SKM-1 treated with dmso at 0.1 percent for 144 hours (cell line): ENCODE data around the gene MBNL2.

ENCODE experiments used
- DNase-seq: peaks from one replicate; lab custom pipeline; 2025; ENCODE audit not compliant: unreplicated experiment; lab: John Stamatoyannopoulos, UW

MBNL2 gene

DNA sequence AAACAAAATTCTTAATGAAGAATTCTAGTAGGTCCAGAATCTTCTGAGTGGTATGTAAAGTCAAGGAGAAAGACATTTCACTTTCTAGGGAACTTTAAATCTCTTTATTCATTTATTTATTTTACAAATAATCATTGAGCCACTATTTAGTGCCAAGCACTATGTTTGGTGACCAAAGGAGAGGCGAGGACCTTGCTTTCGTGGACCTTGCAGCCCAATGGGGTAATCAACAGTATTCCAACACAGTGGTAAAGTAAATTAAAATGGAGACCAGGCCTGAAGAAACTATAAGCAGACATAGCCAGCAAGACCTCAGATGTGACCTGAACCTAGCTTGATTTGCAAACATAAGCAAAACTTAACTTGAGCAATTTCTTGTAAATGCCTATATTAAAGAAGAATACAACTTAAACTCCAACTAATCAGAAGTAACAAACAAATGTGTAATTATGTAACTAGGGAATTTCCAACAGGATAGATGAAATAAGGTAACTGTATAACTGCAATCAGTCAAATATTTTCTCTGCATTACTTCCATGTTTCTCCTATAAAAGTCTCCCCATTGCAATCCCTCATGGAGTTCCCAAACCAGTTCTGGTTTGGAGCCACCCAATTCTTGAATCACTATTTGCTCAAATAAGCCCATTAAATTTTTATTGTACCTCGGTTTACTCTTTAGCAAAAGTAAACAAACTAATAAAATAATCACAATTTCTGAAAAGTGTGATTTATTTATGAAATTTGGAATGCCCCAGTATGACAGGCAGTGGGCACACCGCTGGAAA lies 67.6 kb downstream of the MBNL2 start:
- no peak for DNase-seq

DNA sequence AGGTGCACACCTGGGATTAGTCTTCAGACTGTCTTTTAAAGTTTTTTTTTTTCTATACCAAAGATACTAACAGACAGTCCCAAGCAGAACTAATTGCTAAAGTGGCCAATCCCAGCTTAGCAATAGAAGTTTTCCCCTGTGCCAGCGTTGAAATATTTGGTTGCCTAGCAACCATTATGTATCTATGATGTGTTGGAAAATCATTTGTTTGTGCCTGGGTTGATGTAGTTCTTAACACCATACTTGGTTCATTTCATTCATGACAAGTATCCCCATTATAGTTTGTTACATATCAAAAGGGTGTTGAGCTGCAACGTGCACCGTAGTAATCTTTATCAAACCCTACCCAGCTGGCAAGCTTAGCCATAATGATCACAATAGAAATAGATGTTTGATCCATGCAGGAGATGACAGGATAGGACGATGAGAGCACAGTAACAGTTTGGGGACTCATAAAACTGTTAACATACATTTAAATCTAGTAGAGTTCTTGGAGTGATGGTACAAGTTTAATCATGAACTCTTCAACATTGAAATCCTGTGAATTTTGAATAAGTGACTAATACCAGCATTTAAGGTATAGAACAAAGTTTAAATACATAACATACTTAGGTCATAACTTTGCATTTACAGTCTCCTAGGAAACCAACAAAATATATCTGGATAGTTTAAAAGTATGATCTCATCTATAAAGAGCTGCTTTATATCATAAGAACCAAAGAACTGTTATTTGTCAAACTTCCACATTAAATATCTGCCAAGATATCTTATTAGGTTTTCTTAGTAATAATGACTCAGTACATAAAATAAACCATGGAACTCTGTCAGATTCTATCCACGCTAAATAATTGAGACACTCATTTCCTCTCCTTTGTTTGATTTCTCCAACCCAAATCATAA lies 73.4 kb downstream of the MBNL2 start:
- DNase-seq, result no peak

DNA sequence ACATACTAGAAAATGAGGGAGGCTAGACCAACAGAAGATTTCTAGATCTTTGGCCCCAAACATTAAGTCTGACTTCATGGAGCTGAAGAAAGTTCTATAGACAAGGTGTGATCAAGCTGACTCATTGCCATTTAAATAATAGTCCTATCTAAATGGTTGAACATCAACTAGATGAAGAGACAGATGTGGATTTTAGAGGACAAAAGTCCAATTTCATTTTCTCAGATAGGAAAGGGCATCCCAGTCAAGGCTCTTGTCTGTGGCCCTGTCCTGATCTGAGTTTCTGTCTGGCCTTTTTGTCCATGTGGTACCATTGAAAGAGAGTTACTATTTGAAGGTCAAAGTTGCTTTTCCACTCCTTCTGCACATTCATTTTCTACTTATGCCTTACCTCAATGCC lies 74.6 kb downstream of the MBNL2 start:
- no peak for DNase-seq

DNA sequence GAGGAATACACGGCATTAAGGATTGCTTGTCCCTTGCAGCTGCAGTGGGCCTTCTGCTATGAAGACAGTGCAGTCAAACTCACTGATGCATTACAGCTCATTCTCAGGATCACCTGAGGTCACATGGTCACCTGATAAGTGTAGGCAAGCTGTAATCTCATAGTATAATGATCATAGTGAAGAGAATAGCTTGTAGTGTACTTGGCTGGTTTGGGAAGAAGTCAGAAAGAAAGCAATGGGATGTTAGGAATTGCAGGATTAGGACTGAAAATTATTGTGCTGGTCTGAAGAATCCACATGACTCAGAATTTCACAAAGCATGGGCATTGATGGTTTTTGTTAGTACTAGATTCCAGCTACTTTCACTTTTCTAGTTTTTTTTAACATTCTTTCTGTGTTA lies 76.7 kb downstream of the MBNL2 start:
- no peak for DNase-seq

DNA sequence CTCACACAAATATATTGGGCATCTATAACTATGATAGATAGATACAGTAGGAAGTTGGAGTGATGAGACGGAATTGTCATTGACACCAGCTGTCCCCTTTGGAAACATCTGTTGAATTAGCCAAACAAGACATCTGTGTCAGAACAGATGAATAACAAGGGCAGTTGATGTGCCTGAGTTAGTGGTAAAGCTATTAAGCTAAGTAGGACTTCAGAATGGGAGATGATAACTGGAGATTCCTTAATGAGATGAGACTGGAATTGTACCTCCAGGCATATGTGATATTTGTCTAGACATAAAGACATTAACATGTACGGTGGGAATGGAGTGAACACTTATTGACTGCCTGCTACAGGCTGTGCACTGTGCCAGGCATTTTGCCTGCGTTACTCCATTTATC lies 78.7 kb downstream of the MBNL2 start:
- DNase-seq, result no peak

DNA sequence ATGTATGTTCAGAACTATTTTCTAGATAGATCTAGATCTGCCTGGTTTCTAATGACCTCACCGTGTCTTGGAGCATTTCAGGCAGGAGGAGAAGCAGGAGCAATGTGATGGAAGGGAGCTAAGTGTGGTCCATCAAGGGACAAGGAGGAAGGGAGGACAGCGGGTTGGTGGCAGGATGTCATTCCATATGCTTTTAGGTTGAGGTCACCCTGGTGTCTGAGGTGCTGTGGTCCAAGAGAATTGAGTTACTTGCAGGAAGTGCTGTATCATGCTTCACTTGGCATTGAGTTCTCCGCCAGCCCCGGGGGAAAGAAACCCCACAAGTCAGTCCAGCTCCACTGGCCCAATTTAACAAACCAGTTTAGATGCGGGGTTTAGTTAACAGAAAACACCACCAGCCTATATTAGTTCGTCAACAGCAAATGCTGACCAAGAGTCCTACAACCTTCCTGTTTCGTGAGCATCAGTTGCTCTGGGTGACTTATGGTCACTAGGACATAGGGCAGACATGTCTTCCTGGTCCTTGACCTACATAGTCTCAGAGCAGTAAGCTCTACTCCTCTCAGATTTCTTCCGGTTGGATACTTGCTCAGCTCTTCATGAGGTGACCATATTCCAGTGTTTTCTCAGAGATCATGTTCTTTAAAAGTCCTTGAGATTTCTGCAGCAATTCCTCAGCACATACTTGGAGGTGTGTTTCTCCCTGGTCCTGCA lies 79.4 kb downstream of the MBNL2 start:
- no peak for DNase-seq

DNA sequence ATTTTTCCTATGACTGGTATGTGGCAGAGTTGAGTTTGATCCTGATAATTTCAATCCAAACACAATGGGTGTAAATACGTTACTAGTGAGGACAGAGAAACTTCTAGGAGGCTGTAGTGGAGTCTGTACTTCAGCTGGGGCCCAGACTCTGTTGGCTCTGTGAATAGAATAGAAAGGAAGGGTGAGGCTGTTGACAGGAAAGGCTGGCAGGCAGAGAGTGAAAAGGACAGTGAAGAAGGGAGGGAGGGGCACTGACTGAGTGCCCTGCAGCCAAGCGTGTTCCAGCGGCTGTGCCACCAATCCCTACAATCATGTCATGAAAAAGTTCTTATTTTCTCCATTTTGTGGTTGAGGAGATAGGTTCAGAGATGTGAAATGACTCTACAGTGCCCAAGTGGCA lies 80.5 kb downstream of the MBNL2 start:
- DNase-seq, result no peak

DNA sequence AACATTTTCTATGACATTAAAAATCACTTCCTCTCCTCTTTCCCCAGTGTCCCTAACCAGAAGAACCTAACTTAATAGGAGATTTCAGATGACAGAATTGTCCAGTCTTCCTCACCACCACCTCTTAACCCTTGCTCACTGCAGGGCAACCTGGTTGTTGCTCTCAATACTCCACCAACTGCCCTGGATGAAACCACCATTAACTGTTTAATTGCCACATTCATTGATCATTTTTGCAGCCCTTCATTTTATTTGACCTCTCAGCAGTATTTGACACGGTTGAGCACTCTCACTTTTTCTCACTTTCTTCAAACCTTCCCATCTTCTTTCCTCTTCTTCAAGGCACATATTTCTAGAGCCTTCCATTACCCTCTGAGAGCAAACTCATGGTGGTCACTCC lies 84.0 kb downstream of the MBNL2 start:
- no peak for DNase-seq

DNA sequence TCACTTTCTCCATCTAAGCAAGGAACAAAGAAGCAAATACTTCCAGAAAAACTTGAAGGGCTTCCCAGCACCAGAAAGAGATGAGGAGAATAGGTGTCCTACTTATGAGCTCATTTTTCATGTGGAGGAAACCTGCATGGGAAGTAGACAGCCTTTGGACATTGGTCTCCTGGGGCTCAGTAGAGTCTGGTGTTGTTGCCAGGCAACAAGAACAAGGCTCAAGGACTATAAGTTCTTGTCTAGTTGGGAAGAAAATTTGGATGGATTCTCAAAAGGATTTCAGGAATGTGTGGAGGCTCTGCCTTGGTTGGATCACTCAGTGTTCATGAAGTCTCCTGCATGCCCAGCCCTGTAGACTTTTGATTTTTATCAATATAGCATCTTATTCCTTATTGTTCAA lies 84.5 kb downstream of the MBNL2 start:
- no peak for DNase-seq

DNA sequence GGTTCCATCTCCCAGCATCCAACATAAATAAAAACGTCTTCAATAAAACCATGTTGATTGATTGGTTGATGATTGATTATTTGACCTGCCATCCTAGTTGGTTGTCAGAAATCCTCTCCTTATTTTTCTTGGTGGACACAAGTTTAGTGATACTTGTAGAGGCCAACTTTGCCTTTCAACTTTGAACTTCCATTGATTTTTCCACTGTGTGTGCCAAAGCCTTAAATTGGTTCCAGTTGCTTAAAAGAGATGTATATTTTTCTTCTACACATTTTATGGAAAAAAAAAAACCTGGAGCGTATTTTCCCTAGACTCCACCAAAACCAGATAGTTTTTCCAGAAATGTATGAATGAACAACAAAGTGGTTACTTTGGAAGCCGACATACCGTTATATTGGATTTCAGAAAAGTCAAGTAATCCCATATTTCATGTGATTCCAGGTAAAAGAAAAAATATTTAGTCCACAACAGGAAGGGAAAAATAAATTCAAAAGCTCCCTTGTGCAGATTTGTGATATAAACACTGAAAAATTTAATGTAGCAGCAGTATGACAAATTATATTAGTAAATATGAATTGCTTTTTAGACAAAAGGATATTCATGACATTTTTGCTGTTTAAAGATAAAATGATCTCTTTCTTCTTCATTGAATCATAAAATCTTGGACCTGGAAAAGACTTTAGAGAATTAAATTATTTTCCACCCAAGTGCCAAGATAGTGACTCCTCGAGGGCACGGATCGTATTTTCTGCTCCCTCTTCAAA lies 85.2 kb downstream of the MBNL2 start:
- DNase-seq, result no peak

DNA sequence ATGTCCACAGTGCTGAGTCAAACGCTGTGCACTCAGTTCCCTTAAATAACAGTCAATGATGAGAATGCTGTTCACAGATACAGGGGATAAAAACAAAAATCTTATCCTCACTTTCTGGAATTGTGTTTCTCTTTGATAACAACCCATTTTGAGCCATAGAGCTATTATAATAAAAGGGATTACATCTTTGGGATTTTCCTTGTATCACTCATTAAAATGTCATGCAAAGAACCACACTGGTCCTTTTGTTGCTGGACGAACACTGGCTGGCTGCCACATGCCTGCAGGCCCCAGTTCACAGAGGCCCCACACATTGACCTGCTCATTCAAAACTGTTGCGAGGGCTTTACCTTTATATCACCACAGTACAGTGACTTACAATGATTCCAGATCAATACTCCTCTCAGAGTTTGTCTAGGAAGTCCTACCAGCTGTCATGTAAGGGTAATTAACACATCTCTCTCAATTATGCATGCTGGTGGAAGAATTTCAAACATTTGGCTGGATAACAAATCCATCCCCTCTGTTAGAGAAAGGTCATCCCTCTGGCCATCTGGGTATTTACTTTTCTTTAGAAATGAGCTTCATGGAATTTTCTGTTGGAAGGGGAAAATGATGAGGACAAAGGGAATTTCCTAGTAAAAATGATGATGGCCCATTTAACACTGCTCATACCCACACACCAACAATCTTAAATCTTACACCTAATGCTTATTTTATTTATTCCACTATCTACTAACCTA lies 85.9 kb downstream of the MBNL2 start:
- DNase-seq, result no peak

DNA sequence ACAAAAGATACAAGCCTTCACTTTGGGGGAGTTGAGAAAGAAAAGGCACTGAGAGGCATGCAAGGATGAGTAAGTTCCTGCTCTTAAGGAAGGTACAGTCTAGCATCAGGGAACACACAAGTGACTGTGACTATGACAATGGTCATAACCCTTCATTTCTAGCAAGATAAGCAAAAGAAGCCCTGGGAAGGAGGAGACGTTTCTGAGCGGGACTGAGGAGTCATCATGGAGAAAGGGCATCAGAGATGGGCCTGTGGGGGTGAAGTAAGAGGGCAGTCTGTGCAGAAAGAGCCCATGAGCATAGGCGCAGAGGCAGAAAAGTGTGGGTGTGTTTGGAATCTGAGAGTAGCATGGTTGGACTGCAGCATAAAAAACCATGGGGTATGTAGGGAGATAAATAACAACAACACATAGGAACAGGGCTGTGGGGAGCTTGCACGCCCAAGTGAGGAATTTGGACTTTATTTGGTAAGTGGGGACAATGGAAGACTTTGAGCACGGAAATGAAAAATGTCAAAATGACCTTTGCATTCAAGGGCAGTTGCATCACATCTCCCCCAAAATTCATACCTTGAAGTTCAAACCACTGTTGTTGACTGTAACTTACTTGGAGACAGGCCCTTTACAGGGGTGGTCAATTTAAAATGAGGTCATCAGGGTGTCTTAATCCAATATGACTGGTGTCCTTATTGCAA lies 86.7 kb downstream of the MBNL2 start:
- no peak for DNase-seq

DNA sequence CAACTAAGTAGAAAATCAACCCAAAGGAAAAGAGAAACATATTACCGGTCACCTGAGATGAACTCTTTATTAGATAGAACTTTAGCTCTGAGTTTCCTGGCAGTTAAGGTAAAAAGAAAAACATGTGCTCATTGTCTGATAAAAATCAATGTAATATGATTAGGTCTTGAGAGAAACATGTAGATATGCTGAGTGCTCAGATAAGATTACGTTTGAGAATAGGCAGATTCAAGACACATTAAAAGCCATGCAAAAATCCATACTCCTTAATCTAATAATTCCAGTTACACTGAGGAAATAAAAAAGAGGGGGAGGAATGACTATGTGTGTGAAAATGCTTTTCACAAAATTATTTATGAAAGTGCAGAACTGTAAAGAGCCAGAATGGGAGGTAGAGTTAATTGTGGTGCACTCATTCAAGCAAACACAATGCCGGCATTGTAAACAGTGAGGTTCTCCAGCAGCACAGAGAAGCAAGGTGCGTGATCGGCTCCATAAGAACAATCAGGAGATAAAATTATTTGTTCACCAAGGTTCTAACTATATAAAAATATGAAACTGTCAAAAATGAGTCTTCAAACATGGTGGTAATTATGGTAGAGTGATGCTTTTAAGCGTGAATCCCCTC lies 88.8 kb downstream of the MBNL2 start:
- DNase-seq, result no peak

DNA sequence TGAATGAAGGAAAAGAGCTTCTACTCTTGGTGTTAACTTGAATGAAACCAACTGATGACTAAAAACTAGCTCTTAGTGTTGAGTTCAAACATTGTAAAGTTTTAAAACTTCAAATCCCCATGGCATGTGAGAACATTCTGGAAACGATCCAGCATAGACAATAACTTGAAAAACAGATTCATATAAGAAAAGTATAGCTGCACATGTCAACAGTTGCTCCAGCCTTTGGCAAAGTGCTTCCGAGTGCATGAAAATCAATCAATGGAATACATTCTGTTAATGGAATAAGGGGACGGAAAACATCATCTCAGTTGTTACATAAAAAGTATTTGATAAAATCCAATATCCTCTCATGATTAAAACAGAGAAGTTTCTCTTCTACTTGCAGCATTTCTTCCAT lies 89.8 kb downstream of the MBNL2 start:
- no peak for DNase-seq

DNA sequence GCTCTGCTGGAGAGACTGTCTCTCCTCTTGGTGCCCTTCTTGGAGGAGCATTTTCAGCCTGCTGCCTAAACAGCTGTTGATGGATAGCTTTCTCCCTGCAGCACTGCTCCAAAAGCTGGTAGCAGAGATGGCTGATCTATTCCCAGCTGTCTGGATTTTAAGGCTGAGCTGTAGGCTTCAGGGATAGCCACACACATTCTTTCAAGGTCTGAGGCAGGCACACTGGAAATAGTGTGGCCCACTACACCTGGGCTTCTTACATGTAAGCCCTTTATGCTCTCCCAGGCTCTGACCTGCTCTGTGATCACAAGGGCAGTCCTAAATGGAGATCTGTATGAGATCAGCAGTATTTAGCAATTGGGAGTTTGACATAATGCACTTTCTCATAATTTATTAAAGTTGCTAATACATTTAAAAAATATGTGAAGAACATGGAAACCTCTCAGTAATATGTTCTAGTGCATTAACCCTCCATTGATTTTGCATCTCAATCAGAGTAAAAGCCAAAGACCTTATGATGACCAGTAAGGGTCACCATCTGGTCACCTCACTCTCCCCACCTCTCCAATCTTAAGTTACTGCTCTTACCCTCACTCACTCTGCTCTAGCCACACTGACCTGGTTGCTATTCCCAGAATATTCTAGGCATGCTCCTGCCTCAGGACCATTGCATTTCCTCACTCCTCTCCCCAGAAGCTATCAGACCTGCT lies 91.6 kb downstream of the MBNL2 start:
- DNase-seq, result no peak

DNA sequence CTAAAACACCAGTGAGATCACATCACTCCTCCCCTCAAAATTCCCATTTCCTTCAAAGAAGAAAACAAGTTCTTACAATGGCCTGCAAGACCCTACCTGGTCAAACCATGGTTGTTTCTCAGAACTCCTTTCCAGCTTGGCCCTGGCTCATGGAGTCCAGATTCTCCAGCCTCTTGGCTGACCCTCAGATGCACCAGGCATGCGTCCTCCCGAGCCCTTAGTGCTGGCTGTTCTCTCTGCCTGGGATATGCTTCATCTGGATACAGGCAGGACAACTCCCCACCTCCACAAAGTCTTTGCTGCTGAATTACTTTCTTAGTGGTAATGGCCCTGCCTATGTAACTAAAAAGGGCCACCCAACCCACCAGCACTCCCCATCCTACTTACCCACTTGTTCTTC lies 94.3 kb downstream of the MBNL2 start:
- DNase-seq, result no peak

DNA sequence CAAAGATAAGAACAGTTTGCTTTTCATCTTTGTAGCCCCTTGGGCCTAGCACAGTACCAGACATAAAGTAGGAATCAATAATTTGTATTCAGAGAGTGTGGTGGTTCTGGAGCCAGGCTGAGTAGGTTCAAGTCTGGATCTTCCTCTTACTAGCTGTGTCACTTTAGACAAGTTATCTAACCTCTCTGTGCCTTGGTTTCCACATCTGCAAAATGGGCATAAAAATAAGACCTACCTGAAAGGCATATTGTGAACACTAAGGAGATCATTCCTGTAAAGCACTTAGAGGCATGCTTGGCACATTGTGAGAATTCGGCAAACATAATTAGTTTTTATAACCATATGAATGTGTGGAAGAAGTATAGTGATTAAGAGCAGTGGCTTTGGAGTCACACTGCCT lies 95.8 kb downstream of the MBNL2 start:
- no peak for DNase-seq

DNA sequence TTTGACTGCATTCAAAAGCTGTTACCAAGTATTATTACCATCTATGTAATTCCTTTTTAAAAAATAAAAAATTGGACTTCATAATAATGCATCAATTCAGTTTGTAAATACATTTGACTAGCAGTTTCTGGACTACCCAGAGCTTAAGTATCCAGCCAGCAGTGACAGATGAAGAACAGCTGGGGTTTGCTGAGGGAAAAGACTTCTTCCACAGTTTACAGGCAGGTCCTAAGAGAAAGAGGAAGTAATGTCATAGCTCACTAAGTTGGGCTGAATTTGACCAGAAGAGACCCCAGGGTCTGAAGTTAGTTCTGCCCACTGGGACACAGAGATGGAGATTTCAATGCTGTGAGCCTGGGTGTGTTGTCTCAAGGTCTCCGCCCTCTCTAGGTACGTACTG lies 96.4 kb downstream of the MBNL2 start:
- DNase-seq, result no peak
